ENCODE data around the gene PSMC5. TPM values are rescaled to one million over a fixed set of nuclear protein-coding genes. Genes with fewer than 3 reads are reported as not detected.

Gene PSMC5
- total RNA-seq, 6 experiments from 2014 or later: 156 to 206 (median 179) TPM

DNA sequence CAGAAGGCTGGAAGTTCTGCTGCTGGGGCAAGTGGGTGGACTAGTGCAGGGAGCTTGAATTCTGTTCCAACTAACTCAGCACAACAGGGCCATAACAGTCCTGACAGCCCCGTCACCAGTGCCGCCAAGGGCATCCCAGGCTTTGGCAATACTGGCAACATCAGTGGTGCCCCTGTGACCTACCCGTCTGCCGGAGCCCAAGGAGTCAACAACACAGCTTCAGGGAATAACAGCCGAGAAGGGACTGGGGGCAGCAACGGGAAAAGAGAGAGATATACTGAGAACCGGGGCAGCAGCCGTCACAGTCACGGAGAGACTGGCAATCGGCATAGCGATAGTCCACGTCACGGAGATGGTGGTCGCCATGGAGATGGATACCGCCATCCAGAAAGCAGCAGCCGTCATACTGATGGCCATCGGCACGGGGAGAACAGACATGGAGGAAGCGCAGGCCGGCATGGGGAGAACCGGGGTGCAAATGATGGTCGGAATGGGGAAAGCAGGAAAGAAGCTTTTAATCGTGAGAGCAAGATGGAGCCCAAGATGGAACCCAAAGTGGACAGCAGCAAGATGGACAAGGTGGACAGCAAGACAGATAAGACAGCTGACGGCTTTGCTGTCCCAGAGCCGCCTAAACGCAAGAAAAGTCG is 9.4 kb upstream of the PSMC5 start:
- TF ChIP-seq, protein P1, sequence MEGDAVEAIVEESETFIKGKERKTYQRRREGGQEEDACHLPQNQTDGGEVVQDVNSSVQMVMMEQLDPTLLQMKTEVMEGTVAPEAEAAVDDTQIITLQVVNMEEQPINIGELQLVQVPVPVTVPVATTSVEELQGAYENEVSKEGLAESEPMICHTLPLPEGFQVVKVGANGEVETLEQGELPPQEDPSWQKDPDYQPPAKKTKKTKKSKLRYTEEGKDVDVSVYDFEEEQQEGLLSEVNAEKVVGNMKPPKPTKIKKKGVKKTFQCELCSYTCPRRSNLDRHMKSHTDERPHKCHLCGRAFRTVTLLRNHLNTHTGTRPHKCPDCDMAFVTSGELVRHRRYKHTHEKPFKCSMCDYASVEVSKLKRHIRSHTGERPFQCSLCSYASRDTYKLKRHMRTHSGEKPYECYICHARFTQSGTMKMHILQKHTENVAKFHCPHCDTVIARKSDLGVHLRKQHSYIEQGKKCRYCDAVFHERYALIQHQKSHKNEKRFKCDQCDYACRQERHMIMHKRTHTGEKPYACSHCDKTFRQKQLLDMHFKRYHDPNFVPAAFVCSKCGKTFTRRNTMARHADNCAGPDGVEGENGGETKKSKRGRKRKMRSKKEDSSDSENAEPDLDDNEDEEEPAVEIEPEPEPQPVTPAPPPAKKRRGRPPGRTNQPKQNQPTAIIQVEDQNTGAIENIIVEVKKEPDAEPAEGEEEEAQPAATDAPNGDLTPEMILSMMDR (IDR thresholded peaks at IDR 0.05): no peak
- Mint-ChIP-seq H3K36me3 (ENCODE audit: low read depth) (peaks cover 71% of the 10 kb centered on the region), H3K27ac (peak overlapping the region; percentile 3; the same call in 1 of the 2 replicates), H3K27me3 (ENCODE audit: insufficient read depth) (peaks cover 6% of the 10 kb centered on the region; the same call in 1 of the 2 replicates), H3K4me3 (no peak overlapping the region), H3K9me3 (no peaks in the 10 kb centered on the region), H3K4me1 (ENCODE audit: low read depth) (peaks cover 17% of the 10 kb centered on the region)
- no peak for DNase-seq

- DNase-seq: no peak
- Mint-ChIP-seq H3K9me3 (no peaks in the 10 kb centered on the region; the same call in 1 of the 2 replicates), H3K27me3 (ENCODE audit: insufficient read depth) (peaks cover 6% of the 10 kb centered on the region; the same call in 1 of the 2 replicates), H3K27ac (no peak overlapping the region), H3K36me3 (ENCODE audit: low read depth) (peaks cover 71% of the 10 kb centered on the region), H3K4me1 (ENCODE audit: low read depth) (peaks cover 26% of the 10 kb centered on the region), H3K4me3 (no peak overlapping the region)
- TF ChIP-seq, protein P1 (IDR thresholded peaks at IDR 0.05): no peak
Observed at GRCh38 chr17:63819131-63819530, 8.1 kb upstream of the PSMC5 start.

- DNase-seq: no peak
- Mint-ChIP-seq H3K27ac (no peak overlapping the region), H3K4me1 (ENCODE audit: low read depth) (peaks cover 30% of the 10 kb centered on the region), H3K27me3 (ENCODE audit: insufficient read depth) (peaks cover 6% of the 10 kb centered on the region; the same call in 1 of the 2 replicates), H3K9me3 (no peaks in the 10 kb centered on the region; the same call in 1 of the 2 replicates), H3K4me3 (no peak overlapping the region), H3K36me3 (ENCODE audit: low read depth) (peaks cover 72% of the 10 kb centered on the region)
- TF ChIP-seq, protein P1 (IDR thresholded peaks at IDR 0.05): no peak
Observed at GRCh38 chr17:63819585-63820537, 7.4 kb upstream of the PSMC5 start.

DNA sequence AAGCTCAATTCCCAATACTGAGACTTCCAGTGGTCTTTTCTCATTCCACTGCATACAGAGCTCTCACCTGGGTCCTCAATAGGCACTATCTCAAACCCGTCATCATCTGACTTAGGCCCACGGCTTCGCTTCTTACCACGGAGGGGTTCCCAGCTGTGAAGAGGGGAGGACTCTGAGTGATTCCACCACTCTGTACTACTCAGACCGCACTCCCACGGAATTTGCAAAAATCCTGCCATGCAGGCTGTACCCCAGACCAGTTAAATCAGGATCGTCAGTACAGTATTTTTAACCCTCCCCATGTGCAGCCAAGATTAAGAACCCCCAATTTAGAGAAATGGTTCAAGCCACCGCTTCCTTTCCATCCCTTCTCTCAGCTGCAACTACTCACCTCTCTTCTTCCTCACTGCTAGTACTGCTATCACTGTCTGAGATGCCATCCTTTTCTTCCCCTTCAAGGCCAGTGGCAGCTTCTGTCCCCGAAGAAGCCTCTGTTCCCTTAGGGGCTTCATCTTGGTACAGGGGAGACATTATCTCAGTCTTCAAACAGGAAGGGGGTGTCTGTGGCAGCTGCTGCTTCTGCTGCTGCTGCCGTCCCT is 6.2 kb upstream of the PSMC5 start:
- H3K9me3 Mint-ChIP-seq: no peaks in the 10 kb centered on the region; the same call in 1 of the 2 replicates
- no peak for DNase-seq
- TF ChIP-seq, protein P1 (IDR thresholded peaks at IDR 0.05): no peak
- peaks cover 31% of the 10 kb centered on the region for H3K4me1 Mint-ChIP-seq (ENCODE audit: low read depth)
- no peak overlapping the region for H3K4me3 Mint-ChIP-seq
- H3K27me3 Mint-ChIP-seq (ENCODE audit: insufficient read depth): peaks cover 8% of the 10 kb centered on the region
- H3K27ac Mint-ChIP-seq: no peak overlapping the region
- H3K36me3 Mint-ChIP-seq (ENCODE audit: low read depth): peaks cover 78% of the 10 kb centered on the region

DNA sequence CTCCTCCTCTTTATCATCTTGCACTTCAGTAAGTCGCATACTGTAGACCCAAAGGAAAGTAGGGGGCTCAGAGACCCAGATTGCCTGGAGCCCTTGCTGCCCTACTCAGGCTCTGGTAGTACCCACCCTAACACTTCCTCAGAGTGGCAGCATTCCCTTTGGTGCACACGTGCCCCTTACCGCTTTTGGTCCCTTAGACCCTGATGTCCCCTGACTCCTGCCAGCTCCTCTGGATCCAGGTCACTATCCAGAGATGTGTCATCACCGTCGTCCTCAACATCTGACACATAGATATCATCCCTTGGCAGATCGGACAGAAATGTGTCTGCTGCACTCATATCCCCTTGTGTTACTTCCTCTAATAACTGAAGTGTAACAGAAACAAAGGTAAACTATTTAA is 5.4 kb upstream of the PSMC5 start:
- H3K27me3 Mint-ChIP-seq (ENCODE audit: insufficient read depth): peaks cover 8% of the 10 kb centered on the region
- no peak overlapping the region for H3K27ac Mint-ChIP-seq
- no peak for DNase-seq
- peaks cover 82% of the 10 kb centered on the region for H3K36me3 Mint-ChIP-seq (ENCODE audit: low read depth)
- no peak overlapping the region for H3K4me3 Mint-ChIP-seq
- TF ChIP-seq, protein P1 (IDR thresholded peaks at IDR 0.05): no peak
- H3K9me3 Mint-ChIP-seq: no peaks in the 10 kb centered on the region; the same call in 1 of the 2 replicates
- H3K4me1 Mint-ChIP-seq (ENCODE audit: low read depth): peaks cover 27% of the 10 kb centered on the region

Data from HFFc6 (cell line).